Hepatocyte (in vitro differentiated cells): ENCODE data around the gene NOD2. TPM values are rescaled to one million over a fixed set of nuclear protein-coding genes. Genes with fewer than 3 reads are reported as not detected.

Experiments used
- DNase-seq: peaks from one replicate; pipeline ENCODE4 v3.0.0-alpha.2; 2016; ENCODE audit warnings: low spot score
- H2AFZ ChIP-seq: fragments of 200-600 bp; sonication (generic); 2 replicates; pipeline ENCODE4 v1.6.0; 2016; ENCODE audit warnings: antibody characterized with exemption, mild to moderate bottlenecking
- H3K27ac ChIP-seq: fragments of 200-600 bp; sonication (generic); 2 replicates; pipeline ENCODE4 v1.5.1; 2016; ENCODE audit warnings: mild to moderate bottlenecking
- H3K27me3 ChIP-seq: fragments of 200-600 bp; sonication (generic); 2 replicates; pipeline ENCODE4 v1.6.1; 2016
- H3K36me3 ChIP-seq: fragments of 200-600 bp; sonication (generic); replicated peaks from 2 replicates; pipeline ENCODE4 v1.5.1; 2016; ENCODE audit warnings: low read depth; ENCODE audit not compliant: insufficient read depth
- H3K4me1 ChIP-seq: fragments of 200-600 bp; sonication (generic); 2 replicates; pipeline ENCODE4 v1.5.1; 2016; ENCODE audit warnings: mild to moderate bottlenecking, moderate library complexity; ENCODE audit not compliant: insufficient read depth
- H3K4me2 ChIP-seq: fragments of 200-600 bp; sonication (generic); 2 replicates; pipeline ENCODE4 v1.6.0; 2016
- H3K4me3 ChIP-seq: fragments of 200-600 bp; sonication (generic); 2 replicates; pipeline ENCODE4 v1.5.1; 2016; ENCODE audit warnings: mild to moderate bottlenecking
- H3K79me2 ChIP-seq: fragments of 200-600 bp; sonication (generic); 2 replicates; pipeline ENCODE4 v1.6.0; 2017; ENCODE audit warnings: mild to moderate bottlenecking
- H3K9me2 ChIP-seq: fragments of 200-600 bp; sonication (generic); replicated peaks from 2 replicates; pipeline ENCODE4 v1.6.0; 2017; ENCODE audit warnings: mild to moderate bottlenecking; ENCODE audit not compliant: insufficient read depth
- H3K9me3 ChIP-seq: fragments of 200-600 bp; sonication (generic); 2 replicates; pipeline ENCODE4 v1.5.1; 2016; ENCODE audit warnings: low read depth, mild to moderate bottlenecking
- H4K20me1 ChIP-seq: fragments of 200-600 bp; sonication (generic); 2 replicates; pipeline ENCODE4 v1.6.0; 2016; ENCODE audit warnings: mild to moderate bottlenecking; ENCODE audit not compliant: insufficient read depth, poor library complexity, severe bottlenecking
- CTCF ChIP-seq: fragments of 200-600 bp; sonication (generic); IDR thresholded peaks from 2 replicates; pipeline ENCODE4 v1.5.1; 2016; ENCODE audit warnings: antibody characterized with exemption, mild to moderate bottlenecking; ENCODE audit not compliant: poor library complexity
- EZH2 ChIP-seq: fragments of 200-600 bp; sonication (generic); IDR thresholded peaks from 2 replicates; pipeline ENCODE4 v1.6.1; 2016; ENCODE audit warnings: antibody characterized with exemption, mild to moderate bottlenecking, borderline replicate concordance
- EZH2phosphoT487 ChIP-seq: fragments of 200-600 bp; sonication (generic); IDR thresholded peaks from one replicate; pipeline ENCODE4 v1.6.1; 2018; ENCODE audit warnings: antibody characterized with exemption, mild to moderate bottlenecking, low read depth, moderate library complexity; ENCODE audit not compliant: unreplicated experiment, severe bottlenecking
- WGBS: methylation state at CpG from one replicate; pipeline ENCODE4 v1.1.6; 2016; ENCODE audit warnings: low lambda C conversion rate; ENCODE audit errors: missing lambda C conversion rate; 5-methylcytosine and 5-hydroxymethylcytosine counted together
- polyA plus RNA-seq: library from polyadenylated mRNA; unstranded; fragments of >200 nt; fragmentation: Nextera tagmentation; extraction: Ambion mirVana; gene quantifications from 2 replicates; pipeline ENCODE4 v1.2.1, GENCODE V29; 2016
- total RNA-seq: library from RNA; depleted of rRNA; stranded (reverse); fragments of >200 nt; gene quantifications from 2 replicates; pipeline ENCODE4 v1.2.3, GENCODE V29; 2014

NOD2 gene
- total and polyA plus RNA-seq, 2 experiments from 2014 or later: 0.13 TPM; not detected in 1

- no peak overlapping the region for H3K27ac ChIP-seq
- H2AFZ ChIP-seq: no peak overlapping the region
- H3K9me2 ChIP-seq: no peaks in the 10 kb centered on the region
- no peak for TF ChIP-seq EZH2
- TF ChIP-seq CTCF: no peak
- TF ChIP-seq EZH2phosphoT487: no peak
- no peaks in the 10 kb centered on the region for H3K27me3 ChIP-seq
- no peaks in the 10 kb centered on the region for H4K20me1 ChIP-seq
- WGBS: 80% methylated on average over 11 of the region's 11 CpGs
- no peaks in the 10 kb centered on the region for H3K79me2 ChIP-seq
- H3K4me2 ChIP-seq: no peak overlapping the region
- no peak for DNase-seq
- H3K4me1 ChIP-seq: no peaks in the 10 kb centered on the region
- H3K9me3 ChIP-seq: no peaks in the 10 kb centered on the region
- no peak overlapping the region for H3K4me3 ChIP-seq
- no peaks in the 10 kb centered on the region for H3K36me3 ChIP-seq
These were observed 39.5 kb upstream of the NOD2 start for GRCh38 chr16:50653633-50654519.

- TF ChIP-seq CTCF (no peak), EZH2phosphoT487 (no peak), EZH2 (no peak)
- H3K27me3 ChIP-seq: no peaks in the 10 kb centered on the region
- 96% methylated on average over 3 of the region's 3 CpGs for WGBS
These were observed 37.8 kb upstream of the NOD2 start for GRCh38 chr16:50655558-50656055.

GRCh38 chr16:50657241-50657640, 36.2 kb upstream of the NOD2 start:
- no peaks in the 10 kb centered on the region for H3K4me1 ChIP-seq

More at GRCh38 chr16:50655558-50656055, 37.8 kb upstream of the NOD2 start:
- Histone ChIP-seq H3K4me2 (no peak overlapping the region), H3K4me3 (no peak overlapping the region), H4K20me1 (no peaks in the 10 kb centered on the region), H2AFZ (no peak overlapping the region), H3K4me1 (no peaks in the 10 kb centered on the region), H3K9me3 (no peaks in the 10 kb centered on the region), H3K36me3 (no peaks in the 10 kb centered on the region), H3K27ac (no peak overlapping the region), H3K9me2 (no peaks in the 10 kb centered on the region), H3K79me2 (no peaks in the 10 kb centered on the region)
- no peak for DNase-seq

More at GRCh38 chr16:50657241-50657640, 36.2 kb upstream of the NOD2 start:
- 77% methylated on average over 5 of the region's 5 CpGs for WGBS
- DNase-seq: peak; percentile 41
- Histone ChIP-seq H4K20me1 (no peaks in the 10 kb centered on the region), H3K4me3 (no peak overlapping the region), H3K36me3 (no peaks in the 10 kb centered on the region), H3K79me2 (no peaks in the 10 kb centered on the region), H3K27ac (no peak overlapping the region), H3K9me3 (no peaks in the 10 kb centered on the region), H3K9me2 (no peaks in the 10 kb centered on the region), H3K27me3 (no peaks in the 10 kb centered on the region), H3K4me2 (no peak overlapping the region), H2AFZ (no peak overlapping the region)
- TF ChIP-seq CTCF: no peak
- no peak for TF ChIP-seq EZH2
- no peak for TF ChIP-seq EZH2phosphoT487
